H9 (cell line): ENCODE results near the gene DAZAP1. TPM values are rescaled to one million over a fixed set of nuclear protein-coding genes. Genes with fewer than 3 reads are reported as not detected.

Source experiments
- DNase-seq: peaks from one replicate; pipeline ENCODE4 v3.0.0-alpha.2; 2017
- H2AFZ ChIP-seq: one replicate; pipeline ENCODE4 v1.6.1; 2013; ENCODE audit warnings: mild to moderate bottlenecking, low read length, control low read depth, moderate library complexity
- H2AK5ac ChIP-seq: 2 replicates; pipeline ENCODE4 v1.6.1; 2013; ENCODE audit warnings: low read length, control low read depth, mixed read lengths; ENCODE audit not compliant: insufficient read length
- H2BK120ac ChIP-seq: one replicate; pipeline ENCODE4 v1.6.1; 2013; ENCODE audit warnings: low read depth, mild to moderate bottlenecking, low read length, control low read depth, inconsistent platforms; ENCODE audit not compliant: poor library complexity, severe bottlenecking
- H2BK12ac ChIP-seq: 2 replicates; pipeline ENCODE4 v1.6.1; 2013; ENCODE audit warnings: low read length, control low read depth, mixed read lengths, low read depth; ENCODE audit not compliant: insufficient read length
- H2BK15ac ChIP-seq: 2 replicates; pipeline ENCODE4 v1.6.1; 2013; ENCODE audit warnings: low read depth, low read length, control low read depth
- H2BK20ac ChIP-seq: one replicate; pipeline ENCODE4 v1.6.1; 2013; ENCODE audit warnings: low read depth, mild to moderate bottlenecking, low read length, control low read depth, inconsistent platforms; ENCODE audit not compliant: poor library complexity, severe bottlenecking
- H2BK5ac ChIP-seq: 2 replicates; pipeline ENCODE4 v1.6.1; 2013; ENCODE audit warnings: low read length, control low read depth, mixed read lengths; ENCODE audit not compliant: insufficient read length
- H3K14ac ChIP-seq: 2 replicates; pipeline ENCODE4 v1.6.1; 2013; ENCODE audit warnings: low read length, control low read depth; ENCODE audit not compliant: insufficient read depth
- H3K18ac ChIP-seq: 2 replicates; pipeline ENCODE4 v1.6.1; 2013; ENCODE audit warnings: low read depth, mild to moderate bottlenecking, mixed read lengths, low read length, control low read depth; ENCODE audit not compliant: insufficient read length
- H3K23ac ChIP-seq: 2 replicates; pipeline ENCODE4 v1.6.1; 2013; ENCODE audit warnings: low read length, control low read depth, mixed read lengths, low read depth; ENCODE audit not compliant: insufficient read length
- H3K23me2 ChIP-seq: 2 replicates; pipeline ENCODE4 v1.6.1; 2013; ENCODE audit warnings: low read depth, mild to moderate bottlenecking, mixed read lengths, low read length, control low read depth; ENCODE audit not compliant: insufficient read length, poor library complexity, severe bottlenecking
- H3K27ac ChIP-seq: 2 replicates; pipeline ENCODE4 v1.5.1; 2013; ENCODE audit warnings: low read length, control low read depth, mixed read lengths, low read depth; ENCODE audit not compliant: insufficient read length
- H3K27me3 ChIP-seq: 2 replicates; pipeline ENCODE4 v1.6.1; 2013; ENCODE audit warnings: low read length, control low read depth, inconsistent platforms; ENCODE audit not compliant: insufficient read depth
- H3K4ac ChIP-seq: 2 replicates; pipeline ENCODE4 v1.6.1; 2013; ENCODE audit warnings: low read depth, mild to moderate bottlenecking, control low read depth, inconsistent platforms, low read length, moderate library complexity
- H3K4me1 ChIP-seq: 2 replicates; pipeline ENCODE4 v1.6.1; 2013; ENCODE audit warnings: low read length, control low read depth, inconsistent platforms; ENCODE audit not compliant: insufficient read depth
- H3K4me2 ChIP-seq: 2 replicates; pipeline ENCODE4 v1.6.1; 2013; ENCODE audit warnings: low read length, control low read depth, mixed read lengths; ENCODE audit not compliant: insufficient read length, insufficient read depth
- H3K56ac ChIP-seq: 2 replicates; pipeline ENCODE4 v1.6.1; 2013; ENCODE audit warnings: low read depth, mild to moderate bottlenecking, mixed read lengths, low read length, control low read depth; ENCODE audit not compliant: insufficient read length
- H3K79me1 ChIP-seq: 2 replicates; pipeline ENCODE4 v1.6.1; 2013; ENCODE audit warnings: low read depth, mild to moderate bottlenecking, moderate library complexity, low read length, control low read depth, inconsistent platforms; ENCODE audit not compliant: insufficient read depth, poor library complexity, severe bottlenecking
- H3K79me2 ChIP-seq: 2 replicates; pipeline ENCODE4 v1.6.1; 2013; ENCODE audit warnings: low read length, control low read depth, inconsistent platforms; ENCODE audit not compliant: insufficient read depth
- H3K9ac ChIP-seq: 2 replicates; pipeline ENCODE4 v1.6.1; 2013; ENCODE audit warnings: low read length, control low read depth, mixed read lengths; ENCODE audit not compliant: insufficient read length; ENCODE audit errors: extremely low read depth
- H3K9me3 ChIP-seq: one replicate; pipeline ENCODE4 v1.6.1; 2013; ENCODE audit warnings: low read depth, low read length, inconsistent platforms; ENCODE audit not compliant: control insufficient read depth
- H3T11ph ChIP-seq: one replicate; pipeline ENCODE4 v1.6.1; 2013; ENCODE audit warnings: mild to moderate bottlenecking, low read length, control low read depth, inconsistent platforms
- H4K20me1 ChIP-seq: one replicate; pipeline ENCODE4 v1.6.1; 2013; ENCODE audit not compliant: control insufficient read depth, insufficient read length, insufficient read depth
- H4K5ac ChIP-seq: 2 replicates; pipeline ENCODE4 v1.6.1; 2013; ENCODE audit warnings: low read depth, mild to moderate bottlenecking, mixed read lengths, low read length, control low read depth; ENCODE audit not compliant: insufficient read length
- H4K8ac ChIP-seq: replicated peaks from 2 replicates; pipeline ENCODE4 v1.6.1; 2013; ENCODE audit warnings: low read length, control low read depth, mixed read lengths, low read depth; ENCODE audit not compliant: insufficient read length
- H4K91ac ChIP-seq: 2 replicates; pipeline ENCODE4 v1.6.1; 2013; ENCODE audit warnings: low read depth, mild to moderate bottlenecking, moderate library complexity, mixed read lengths, low read length, control low read depth; ENCODE audit not compliant: insufficient read length
- H3K27ac Mint-ChIP-seq, 3 experiments: 2 replicates in 2 of 3; 3 replicates in 1 of 3; pipeline ENCODE4 v1.8.0; 2020 to 2021; ENCODE audit warnings: mixed read lengths in 3 of 3, mild to moderate bottlenecking in 1 of 3, moderate library complexity in 1 of 3
- H3K27me3 Mint-ChIP-seq: 2 replicates; pipeline ENCODE4 v1.8.0; 2021; ENCODE audit warnings: low read depth, mild to moderate bottlenecking, moderate library complexity, mixed read lengths
- H3K36me3 Mint-ChIP-seq, 3 experiments: 2 replicates in 2 of 3; 3 replicates in 1 of 3; pipeline ENCODE4 v1.8.0; 2020 to 2021; ENCODE audit warnings: low read depth in 3 of 3, mixed read lengths in 3 of 3; ENCODE audit not compliant: insufficient read depth in 1 of 3
- H3K4me1 Mint-ChIP-seq, 2 experiments: 2 replicates each; pipeline ENCODE4 v1.8.0; 2020; ENCODE audit warnings: mixed read lengths in 2 of 2
- H3K4me3 Mint-ChIP-seq, 2 experiments: 2 replicates in 1 of 2; 3 replicates in 1 of 2; pipeline ENCODE4 v1.8.0; 2020 to 2021; ENCODE audit warnings: mild to moderate bottlenecking in 2 of 2, mixed read lengths in 2 of 2, moderate library complexity in 1 of 2
- H3K9me3 Mint-ChIP-seq, 2 experiments: 2 replicates in 1 of 2; 3 replicates in 1 of 2; pipeline ENCODE4 v1.8.0; 2020; ENCODE audit warnings: mild to moderate bottlenecking in 2 of 2, mixed read lengths in 2 of 2, moderate library complexity in 1 of 2
- CTCF ChIP-seq: fragments of 200-600 bp; sonication (generic); conservative IDR thresholded peaks from 3 replicates; pipeline ENCODE4 v1.8.0; 2021; ENCODE audit warnings: antibody characterized with exemption, mild to moderate bottlenecking
- WGBS: extraction: QIAGEN DNeasy Blood & Tissue Kit; methylation state at CpG from one replicate; pipeline ENCODE4 v1.1.7; 2013; ENCODE audit warnings: missing lambda C conversion rate, low lambda C conversion rate, mixed read lengths; ENCODE audit not compliant: insufficient read length; ENCODE audit errors: extremely low coverage; 5-methylcytosine and 5-hydroxymethylcytosine counted together
- total RNA-seq: library from RNA; stranded (reverse); gene quantifications from 2 replicates; pipeline ENCODE4 v1.2.1, GENCODE V29; 2021

DAZAP1 gene
- total RNA-seq, 1 experiment from 2014 or later: 265 TPM

- peak overlapping the region; percentile 27; the same call in 1 of the 2 replicates for H2BK15ac ChIP-seq
- no CpG with 5 or more reads among the region's 30 CpGs for WGBS
These were observed 45.6 kb downstream of the DAZAP1 start for GRCh38 chr19:1452802-1453524.

More at GRCh38 chr19:1452802-1453524, 45.6 kb downstream of the DAZAP1 start:
- H3K36me3 Mint-ChIP-seq: peaks cover 0 to 6% (median 2%) of the 10 kb centered on the region in 3 experiments; a peak in 1 of 7 replicates
- no peaks in the 10 kb centered on the region for H3K9me3 ChIP-seq
- H3K27me3 ChIP-seq: peaks cover 15% of the 10 kb centered on the region; the same call in 1 of the 2 replicates
- H3K79me1 ChIP-seq: no peaks in the 10 kb centered on the region
- no peaks in the 10 kb centered on the region for H4K20me1 ChIP-seq
- TF ChIP-seq CTCF: no peak
- H3K18ac ChIP-seq: no peak overlapping the region
- no peak overlapping the region for H3K56ac ChIP-seq
- no peaks in the 10 kb centered on the region; a peak in 1 of 5 replicates for H3K9me3 Mint-ChIP-seq
- H3K4me3 Mint-ChIP-seq: peak overlapping the region in 1 of 2 experiments; percentile 53; a peak in 1 of 5 replicates
- H3K4ac ChIP-seq: no peak overlapping the region
- DNase-seq: no peak
- no peak overlapping the region for H2BK5ac ChIP-seq
- H3K14ac ChIP-seq: no peak overlapping the region; the same call in 1 of the 2 replicates
- no peak overlapping the region for H3K9ac ChIP-seq
- H2AFZ ChIP-seq: no peak overlapping the region
- H2BK20ac ChIP-seq: no peak overlapping the region
- no peak overlapping the region for H3K4me2 ChIP-seq
- H3K27ac Mint-ChIP-seq: no peak overlapping the region
- no peaks in the 10 kb centered on the region; the same call in 1 of the 2 replicates for H3K4me1 ChIP-seq
- no peak overlapping the region for H4K8ac ChIP-seq
- H3K27me3 Mint-ChIP-seq: peaks cover 83% of the 10 kb centered on the region
- H3K27ac ChIP-seq: no peak overlapping the region
- H3K23me2 ChIP-seq: peaks cover 15% of the 10 kb centered on the region
- peaks cover 16 to 47% of the 10 kb centered on the region in 2 experiments for H3K4me1 Mint-ChIP-seq
- no peak overlapping the region for H3T11ph ChIP-seq
- H3K79me2 ChIP-seq: no peaks in the 10 kb centered on the region
- H4K91ac ChIP-seq: no peak overlapping the region
- no peak overlapping the region for H2BK120ac ChIP-seq
- no peak overlapping the region for H2AK5ac ChIP-seq
- H4K5ac ChIP-seq: no peak overlapping the region
- H3K23ac ChIP-seq: no peak overlapping the region
- peak overlapping the region; percentile 27 for H2BK12ac ChIP-seq
